Esophagus muscularis mucosa (tissue), 3 donors: Measurements from ENCODE around the gene MARCKS.

Experiments used
- CTCF ChIP-seq, 3 experiments: fragments of 200-600 bp in 2 of 3; fragments of 450-650 bp in 1 of 3; sonication (generic) in 2 of 3; IDR thresholded peaks; one replicate each; pipeline ENCODE4 v1.5.1; 2017 to 2019; ENCODE audit warnings: antibody characterized with exemption in 3 of 3, mild to moderate bottlenecking in 2 of 3, moderate library complexity in 1 of 3
- POLR2A ChIP-seq: fragments of 450-650 bp; IDR thresholded peaks from one replicate; pipeline ENCODE4 v1.6.1; 2017; ENCODE audit warnings: antibody characterized with exemption, moderate library complexity, mild to moderate bottlenecking, low read depth
- POLR2AphosphoS5 ChIP-seq, 2 donors: sonication (generic); formaldehyde crosslinking; IDR thresholded peaks; one replicate each; pipeline ENCODE4 v1.6.1; 2017; ENCODE audit warnings: antibody characterized with exemption in 2 of 2

GRCh38 chr6:113884011-113884410 lies 26.9 kb downstream of the MARCKS start:
- TF ChIP-seq CTCF (IDR thresholded peaks at IDR 0.05), result no peak
- TF ChIP-seq POLR2A, result no peak
- no peak for TF ChIP-seq POLR2AphosphoS5 (IDR thresholded peaks at IDR 0.05)
